HL-60 (cell line): Measurements from ENCODE around the gene GABBR2.

Source experiments
- DNase-seq, 2 experiments: peaks; one replicate each; pipeline ENCODE4 v3.0.0-alpha.2; 2010 to 2020; ENCODE audit warnings: low read depth in 1 of 2, low spot score in 1 of 2
- H3K27ac ChIP-seq: fragments of 250-450 bp; sonication (Bioruptor Pico); replicated peaks from 2 replicates; pipeline ENCODE4 v1.5.1; 2020; ENCODE audit warnings: mild to moderate bottlenecking, moderate library complexity
- H3K27me3 ChIP-seq: fragments of 250-450 bp; sonication (Bioruptor Pico); 2 replicates; pipeline ENCODE4 v1.5.1; 2021; ENCODE audit warnings: mild to moderate bottlenecking, moderate library complexity; ENCODE audit not compliant: insufficient read depth, poor library complexity, severe bottlenecking
- H3K4me3 ChIP-seq: replicated peaks from 2 replicates; pipeline ENCODE4 v1.5.1; 2011; ENCODE audit warnings: mild to moderate bottlenecking, control low read depth, low read length; ENCODE audit not compliant: insufficient read depth
- CTCF ChIP-seq: IDR thresholded peaks from one replicate; pipeline ENCODE4 v1.5.1; 2011; ENCODE audit warnings: low read length, control low read depth, inconsistent platforms; ENCODE audit not compliant: insufficient read depth
- GABPA ChIP-seq: IDR thresholded peaks from 2 replicates; pipeline ENCODE4 v1.6.1; 2012; ENCODE audit warnings: low read depth
- POLR2AphosphoS5 ChIP-seq: IDR thresholded peaks from 2 replicates; pipeline ENCODE4 v1.6.1; 2012; ENCODE audit warnings: low read depth
- SPI1 ChIP-seq: IDR thresholded peaks from 2 replicates; pipeline ENCODE4 v1.6.1; 2012; ENCODE audit warnings: low read depth, mild to moderate bottlenecking, borderline replicate concordance
- TF ChIP-seq, protein P1 (sequence below): IDR thresholded peaks from 2 replicates; pipeline ENCODE4 v1.6.1; 2012; ENCODE audit warnings: low read depth; ENCODE audit not compliant: insufficient replicate concordance

The GABBR2 gene

GRCh38 chr9:98615633-98616032, 93.1 kb downstream of the GABBR2 start:
- no peak for DNase-seq
- H3K27ac ChIP-seq: no peak overlapping the region
- TF ChIP-seq SPI1 (no peak), CTCF (no peak), POLR2AphosphoS5 (no peak), GABPA (no peak)
- TF ChIP-seq, protein P1, sequence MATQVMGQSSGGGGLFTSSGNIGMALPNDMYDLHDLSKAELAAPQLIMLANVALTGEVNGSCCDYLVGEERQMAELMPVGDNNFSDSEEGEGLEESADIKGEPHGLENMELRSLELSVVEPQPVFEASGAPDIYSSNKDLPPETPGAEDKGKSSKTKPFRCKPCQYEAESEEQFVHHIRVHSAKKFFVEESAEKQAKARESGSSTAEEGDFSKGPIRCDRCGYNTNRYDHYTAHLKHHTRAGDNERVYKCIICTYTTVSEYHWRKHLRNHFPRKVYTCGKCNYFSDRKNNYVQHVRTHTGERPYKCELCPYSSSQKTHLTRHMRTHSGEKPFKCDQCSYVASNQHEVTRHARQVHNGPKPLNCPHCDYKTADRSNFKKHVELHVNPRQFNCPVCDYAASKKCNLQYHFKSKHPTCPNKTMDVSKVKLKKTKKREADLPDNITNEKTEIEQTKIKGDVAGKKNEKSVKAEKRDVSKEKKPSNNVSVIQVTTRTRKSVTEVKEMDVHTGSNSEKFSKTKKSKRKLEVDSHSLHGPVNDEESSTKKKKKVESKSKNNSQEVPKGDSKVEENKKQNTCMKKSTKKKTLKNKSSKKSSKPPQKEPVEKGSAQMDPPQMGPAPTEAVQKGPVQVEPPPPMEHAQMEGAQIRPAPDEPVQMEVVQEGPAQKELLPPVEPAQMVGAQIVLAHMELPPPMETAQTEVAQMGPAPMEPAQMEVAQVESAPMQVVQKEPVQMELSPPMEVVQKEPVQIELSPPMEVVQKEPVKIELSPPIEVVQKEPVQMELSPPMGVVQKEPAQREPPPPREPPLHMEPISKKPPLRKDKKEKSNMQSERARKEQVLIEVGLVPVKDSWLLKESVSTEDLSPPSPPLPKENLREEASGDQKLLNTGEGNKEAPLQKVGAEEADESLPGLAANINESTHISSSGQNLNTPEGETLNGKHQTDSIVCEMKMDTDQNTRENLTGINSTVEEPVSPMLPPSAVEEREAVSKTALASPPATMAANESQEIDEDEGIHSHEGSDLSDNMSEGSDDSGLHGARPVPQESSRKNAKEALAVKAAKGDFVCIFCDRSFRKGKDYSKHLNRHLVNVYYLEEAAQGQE: no peak
- H3K27me3 ChIP-seq: peaks cover 6% of the 10 kb centered on the region
- H3K4me3 ChIP-seq: no peak overlapping the region

DNA sequence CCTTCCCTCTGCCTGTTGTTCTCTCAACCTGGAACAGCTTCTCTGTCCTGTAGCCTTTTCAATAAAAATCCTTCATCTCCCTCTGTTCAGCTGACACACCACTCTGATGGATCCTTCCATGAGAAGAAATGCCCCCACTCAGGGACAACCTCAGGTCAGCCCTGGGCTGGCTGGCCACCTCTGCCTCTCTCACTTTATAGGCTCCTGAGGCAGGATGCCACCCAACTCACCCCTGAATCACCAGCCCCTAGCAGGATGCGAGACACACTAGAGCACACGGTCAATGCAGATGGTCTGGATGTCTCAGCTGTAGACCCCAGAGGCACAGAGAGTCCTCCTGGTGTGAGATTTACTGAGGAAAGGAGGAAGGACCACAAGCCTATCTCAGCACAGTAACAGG, 93.8 kb downstream of the GABBR2 start:
- no peak overlapping the region for H3K27ac ChIP-seq
- DNase-seq: no peak
- TF ChIP-seq, protein P1: no peak
- TF ChIP-seq GABPA (no peak), POLR2AphosphoS5 (no peak), SPI1 (no peak)
- H3K4me3 ChIP-seq: no peak overlapping the region
- peaks cover 4% of the 10 kb centered on the region for H3K27me3 ChIP-seq

DNA sequence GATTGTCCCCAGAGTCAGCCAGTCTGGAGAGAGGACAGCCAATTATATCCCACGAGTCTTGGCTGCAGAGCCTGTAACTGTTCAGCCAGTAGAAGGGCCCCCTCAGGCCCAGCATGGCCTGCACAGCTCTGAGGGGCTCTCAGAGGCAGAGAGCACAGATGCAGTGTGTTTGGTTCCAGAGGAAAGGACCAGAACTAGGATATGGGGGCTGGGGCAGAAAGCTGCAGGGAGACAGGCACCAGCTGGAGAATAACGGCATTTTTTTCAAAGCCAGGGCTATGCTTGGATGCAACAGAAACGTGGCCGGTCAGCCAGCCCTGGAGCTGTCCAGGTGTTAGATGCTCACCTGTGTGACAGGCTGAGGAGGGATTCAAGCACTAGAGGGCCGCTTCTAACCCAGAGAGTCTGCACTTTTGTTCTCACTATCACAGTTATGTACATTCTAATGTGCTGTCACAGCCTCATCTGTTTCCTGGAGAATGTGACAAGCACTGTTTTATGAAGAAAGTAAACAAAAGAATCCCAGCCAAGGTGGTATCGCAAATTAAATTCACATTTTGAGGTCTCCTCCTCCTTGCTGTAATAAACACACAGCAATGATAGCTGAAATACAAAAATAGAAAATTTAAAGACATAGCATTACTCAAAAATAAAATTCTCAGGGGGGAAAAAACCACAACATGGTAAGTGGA, 96.5 kb downstream of the GABBR2 start:
- no peak for TF ChIP-seq CTCF
- no peak for TF ChIP-seq SPI1
- TF ChIP-seq POLR2AphosphoS5: no peak
- H3K27ac ChIP-seq: no peak overlapping the region
- H3K27me3 ChIP-seq: peaks cover 10% of the 10 kb centered on the region
- no peak for DNase-seq
- H3K4me3 ChIP-seq: no peak overlapping the region

DNA sequence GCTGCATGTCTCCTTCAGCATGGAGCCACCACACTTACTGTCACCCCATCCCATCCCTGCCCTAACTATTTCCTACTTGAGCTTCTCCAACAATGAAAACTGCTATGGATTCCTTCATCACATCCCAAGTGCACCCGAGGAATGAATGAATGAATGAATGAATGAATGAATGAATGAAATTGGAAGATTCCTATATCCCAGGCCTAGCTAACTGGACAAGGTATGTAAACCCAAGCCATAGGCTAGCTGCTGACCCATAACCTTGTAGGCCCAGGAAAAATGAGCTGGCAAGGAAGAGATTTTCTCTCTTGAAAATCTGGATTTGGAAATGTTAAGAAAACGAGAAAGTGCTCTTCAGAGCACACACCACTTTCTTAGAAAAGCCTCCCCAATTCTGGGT, 97.4 kb downstream of the GABBR2 start:
- no peak overlapping the region for H3K4me3 ChIP-seq
- no peak overlapping the region for H3K27ac ChIP-seq
- peaks cover 10% of the 10 kb centered on the region for H3K27me3 ChIP-seq
- TF ChIP-seq, protein P1: no peak
- TF ChIP-seq SPI1 (no peak), GABPA (no peak), POLR2AphosphoS5 (no peak), CTCF (no peak)
- DNase-seq: no peak
